GM18858 (cell line): ENCODE measurements around the gene IL18.
"Not testable (repeated sequence)": the region's sequence is repeated elsewhere in the genome, so short reads cannot be mapped to it uniquely, and the experiment has no call there.

ENCODE experiments used
- ATAC-seq: cut with Tn5 transposase; IDR thresholded peaks from one replicate; pipeline ENCODE4 v1.9.1; 2021; ENCODE audit not compliant: unreplicated experiment

IL18 gene

DNA sequence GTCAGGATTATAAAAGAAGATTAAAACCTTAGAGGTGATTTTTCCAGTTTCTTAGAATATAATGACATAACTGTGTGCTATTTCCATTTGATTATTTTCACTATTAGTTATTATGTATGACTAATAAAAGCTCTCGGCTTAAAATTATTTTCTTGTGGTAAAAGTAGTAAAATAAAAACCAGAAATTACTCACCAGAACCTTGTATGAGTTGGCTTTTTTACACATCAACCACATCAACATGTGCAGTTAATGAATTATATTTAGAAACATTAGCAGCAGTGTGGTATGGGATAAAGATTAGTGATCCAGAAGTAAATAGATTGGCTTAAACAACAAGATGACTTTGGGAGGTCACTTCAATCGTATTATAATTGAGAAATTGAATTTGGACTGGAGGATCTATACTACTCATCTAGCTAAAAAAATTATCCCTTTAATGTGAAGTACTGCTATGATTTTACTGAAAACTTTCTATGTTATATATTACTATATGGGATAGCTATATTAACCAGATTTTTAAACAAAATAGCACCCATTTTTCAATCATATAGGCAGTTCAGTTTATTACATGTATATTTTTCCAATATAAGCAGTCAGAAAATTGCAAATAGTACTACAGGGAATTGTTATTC is 8.6 kb upstream of the IL18 start:
- peak; percentile 84 for ATAC-seq

DNA sequence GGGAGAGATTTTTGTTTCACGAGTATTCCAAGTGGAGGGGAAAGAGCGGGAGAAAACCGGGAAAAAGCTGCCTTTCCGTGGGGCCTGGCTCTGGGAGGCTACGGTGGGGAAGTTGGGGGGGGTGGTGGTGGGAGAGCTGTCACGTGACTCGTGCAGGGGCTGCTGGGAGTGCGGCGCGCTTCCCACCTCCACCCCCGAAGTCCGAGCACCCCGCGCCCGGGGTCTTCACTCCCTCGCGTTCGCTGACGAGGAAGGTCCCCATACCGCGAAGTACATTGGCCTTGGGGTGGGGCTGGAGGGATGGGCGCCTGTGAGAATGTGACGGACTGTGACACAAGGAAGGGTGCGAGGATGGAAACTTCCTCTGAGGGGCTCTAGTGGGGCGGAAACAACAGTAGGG is 3.3 kb upstream of the IL18 start, which contains the start of gene TEX12:
Gene TEX12 (plus strand): TSS at position 228 of the 400 bp plus-strand sequence. CDS start 1,897 bp downstream, outside the sequence.
- no peak for ATAC-seq

DNA sequence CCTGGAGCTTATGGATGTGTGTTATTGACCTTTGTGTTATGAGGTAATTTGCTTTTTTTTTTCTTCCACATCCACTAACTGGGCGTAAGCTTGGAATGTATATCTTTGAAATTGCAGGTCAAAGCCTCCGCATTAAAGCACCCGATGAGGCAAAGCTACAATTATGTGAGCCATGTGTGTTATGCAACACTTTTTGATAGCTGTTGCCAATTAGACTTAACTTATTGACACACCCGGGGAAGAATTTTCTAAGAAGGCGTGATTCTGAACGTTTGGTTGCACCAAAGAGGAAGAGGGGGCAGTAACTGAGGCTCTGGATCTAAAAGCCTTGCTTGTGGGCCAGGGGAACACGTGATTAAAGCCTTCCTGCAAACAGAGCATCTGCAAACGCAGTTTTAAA is 2.7 kb upstream of the IL18 start:
- ATAC-seq = no peak

DNA sequence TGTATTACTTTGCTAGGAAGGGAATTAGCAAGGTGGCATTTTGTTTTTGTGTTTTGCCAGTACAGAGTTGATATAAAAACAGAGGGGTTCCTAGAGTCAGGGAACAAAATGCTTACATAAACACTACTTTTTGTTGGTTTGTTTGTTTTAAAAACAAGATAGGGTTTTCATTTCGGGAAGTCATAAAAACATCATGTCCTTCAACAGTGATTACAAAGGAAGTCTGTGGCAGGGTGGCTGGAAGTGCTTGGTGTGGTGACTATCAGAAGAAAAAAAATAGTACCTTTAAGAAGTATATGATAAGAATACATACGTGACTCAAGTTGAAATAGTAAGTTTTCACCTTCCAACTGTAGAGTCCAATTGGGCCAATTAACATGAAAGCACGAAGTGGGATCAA is 1.2 kb upstream of the IL18 start:
- ATAC-seq = no peak

DNA sequence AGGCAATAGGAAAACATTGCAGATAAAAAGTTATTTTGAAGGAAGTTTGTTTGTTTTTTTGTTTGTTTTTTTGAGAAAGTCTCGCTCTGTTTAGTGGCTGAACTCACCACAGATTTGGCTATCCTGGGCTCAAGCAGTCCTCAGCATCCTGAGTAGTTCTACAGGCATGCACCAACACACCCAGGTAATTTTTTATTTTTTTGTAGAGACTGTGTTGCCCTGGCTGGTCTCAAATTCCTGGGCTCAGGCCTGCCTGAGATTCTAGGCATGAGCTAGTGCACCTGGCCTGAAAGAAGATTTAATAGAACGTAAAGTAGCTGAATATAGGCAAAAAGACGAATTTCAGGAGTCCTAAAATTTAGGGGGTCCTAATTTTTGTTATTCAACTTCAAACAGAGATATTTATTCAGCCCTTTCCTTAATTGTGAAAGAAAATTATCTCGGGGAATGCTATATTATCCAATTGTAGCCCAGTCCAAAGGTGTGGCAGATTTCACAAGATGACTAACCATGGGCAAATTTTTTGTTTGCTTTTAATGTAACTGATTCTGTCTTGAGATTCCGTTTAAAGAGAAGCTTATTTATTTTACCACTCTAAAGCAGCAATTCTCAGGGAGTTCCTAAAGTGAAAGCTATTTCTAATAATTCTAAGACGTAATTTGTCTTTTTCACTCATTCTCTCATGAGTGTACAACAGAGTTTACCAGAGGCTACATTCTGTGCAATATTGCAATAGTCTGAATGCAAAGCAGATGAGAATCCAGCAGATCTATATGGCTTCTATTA is 940 bp downstream of the IL18 start:
- no peak for ATAC-seq

DNA sequence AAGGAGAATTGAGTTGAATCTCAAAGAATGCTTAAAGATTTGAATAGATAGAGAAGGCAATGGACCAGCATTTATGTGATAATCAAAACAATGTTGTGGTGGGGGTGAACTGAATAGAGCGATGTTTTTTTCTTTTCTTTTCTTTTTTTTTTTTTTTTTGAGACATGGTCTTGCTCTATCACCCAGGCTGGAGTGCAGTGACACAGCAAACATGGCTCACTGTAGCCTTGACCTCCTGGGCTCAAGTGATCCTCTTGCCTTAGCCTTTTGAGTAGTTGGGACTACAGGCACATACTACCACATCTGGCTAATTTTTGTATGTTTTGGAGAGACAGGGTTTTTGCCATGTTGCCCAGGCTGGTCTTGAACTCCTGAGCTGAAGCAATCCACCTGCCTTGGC is 1.7 kb downstream of the IL18 start:
- ATAC-seq = not testable (repeated sequence)

DNA sequence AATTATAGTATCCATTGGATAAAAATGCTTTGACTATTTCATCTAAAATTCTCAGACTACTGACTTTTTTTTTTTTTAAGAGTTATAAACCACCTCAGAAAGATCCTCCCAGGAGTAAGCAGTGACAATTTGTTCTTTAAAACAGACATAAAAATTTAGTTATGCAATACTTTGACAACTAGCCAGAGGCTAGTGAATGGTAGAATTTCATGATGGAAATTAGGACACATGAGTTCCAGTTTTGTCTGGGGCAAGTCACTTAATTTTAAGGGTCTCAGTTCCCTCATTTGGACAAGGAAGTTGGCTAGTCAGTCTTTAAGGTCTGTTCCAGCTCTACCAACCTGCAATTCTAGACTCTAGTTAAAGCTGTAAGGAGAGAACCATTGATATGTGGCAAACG is 2.9 kb downstream of the IL18 start:
- no peak for ATAC-seq

DNA sequence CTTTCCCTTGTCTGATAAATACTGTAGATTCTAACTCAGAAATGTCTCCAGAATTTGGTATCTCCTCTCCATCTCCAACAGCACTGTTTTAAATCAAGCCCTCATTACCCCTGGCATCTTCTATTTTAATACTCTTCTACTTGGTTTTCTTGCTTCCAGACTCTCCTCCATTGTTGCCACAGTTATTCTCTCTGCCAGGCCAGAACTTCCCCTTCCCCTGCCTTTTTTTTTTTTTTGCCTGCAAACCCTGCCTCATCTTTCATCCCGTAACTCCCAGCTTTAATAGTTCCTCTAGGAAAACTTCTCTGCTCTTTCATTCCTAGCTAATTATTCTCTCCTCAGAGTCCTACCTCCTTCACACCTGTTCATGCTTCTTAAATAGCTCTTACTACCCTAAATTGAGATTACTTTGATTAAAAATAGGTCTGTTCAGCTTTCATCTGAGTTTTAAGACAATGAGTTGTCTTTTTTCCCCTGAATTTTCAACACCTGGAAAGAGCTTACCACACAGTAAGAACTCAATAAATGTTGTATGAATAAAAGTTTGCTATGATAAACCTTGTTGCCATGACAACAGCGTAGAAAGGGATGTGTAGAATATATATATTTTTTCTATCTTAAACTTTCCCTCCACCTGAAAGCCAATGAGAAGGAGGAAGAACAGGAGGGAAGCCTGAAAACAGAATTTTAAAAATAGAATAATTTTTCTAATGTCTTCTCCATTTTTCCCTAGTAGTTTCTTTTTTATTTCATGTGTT is 3.6 kb downstream of the IL18 start:
- ATAC-seq = no peak

DNA sequence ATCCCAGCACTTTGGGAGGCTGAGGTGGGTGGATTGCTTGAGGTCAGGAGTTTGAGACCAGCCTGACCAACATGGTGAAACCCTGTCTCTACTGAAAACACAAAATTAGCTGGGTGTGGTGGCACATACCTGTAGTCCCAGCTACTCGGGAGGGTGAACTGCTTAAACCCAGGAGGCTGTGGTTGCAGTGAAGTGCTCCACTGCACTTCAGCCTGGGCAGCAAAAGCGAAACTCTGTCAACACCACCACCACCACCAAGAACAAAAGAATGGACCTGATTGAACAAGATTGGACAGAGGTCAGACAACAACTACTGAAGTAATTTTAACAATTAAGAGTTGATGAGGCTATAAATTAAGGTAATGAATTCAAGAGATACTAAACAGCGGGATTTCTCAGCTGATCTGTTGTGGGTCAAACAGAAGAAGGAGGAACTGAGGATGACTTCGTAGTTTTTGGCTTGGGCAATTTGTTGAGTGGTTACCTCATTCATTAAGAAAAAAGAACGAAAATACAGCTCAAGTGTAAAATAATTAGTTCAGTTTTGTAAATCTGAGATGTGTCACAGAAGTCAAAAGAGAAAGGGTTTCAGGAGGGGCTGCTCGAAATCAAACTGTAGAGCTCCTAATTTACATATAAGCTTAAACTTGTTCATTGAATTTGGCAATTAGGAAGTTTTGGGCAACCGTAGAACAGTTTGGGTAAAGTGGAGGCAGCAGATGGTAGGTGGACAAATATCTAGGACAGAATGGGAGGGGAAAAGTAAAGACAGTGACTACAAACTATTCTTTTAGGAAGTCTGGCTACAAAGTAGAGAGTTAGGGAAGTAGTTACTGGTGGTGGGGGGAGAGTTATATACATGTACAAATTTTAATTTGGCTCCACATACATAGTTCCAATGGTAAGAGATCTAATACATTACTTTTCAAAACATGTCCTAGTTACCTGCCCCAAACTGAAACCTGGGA is 4.5 kb downstream of the IL18 start:
- ATAC-seq = no peak

DNA sequence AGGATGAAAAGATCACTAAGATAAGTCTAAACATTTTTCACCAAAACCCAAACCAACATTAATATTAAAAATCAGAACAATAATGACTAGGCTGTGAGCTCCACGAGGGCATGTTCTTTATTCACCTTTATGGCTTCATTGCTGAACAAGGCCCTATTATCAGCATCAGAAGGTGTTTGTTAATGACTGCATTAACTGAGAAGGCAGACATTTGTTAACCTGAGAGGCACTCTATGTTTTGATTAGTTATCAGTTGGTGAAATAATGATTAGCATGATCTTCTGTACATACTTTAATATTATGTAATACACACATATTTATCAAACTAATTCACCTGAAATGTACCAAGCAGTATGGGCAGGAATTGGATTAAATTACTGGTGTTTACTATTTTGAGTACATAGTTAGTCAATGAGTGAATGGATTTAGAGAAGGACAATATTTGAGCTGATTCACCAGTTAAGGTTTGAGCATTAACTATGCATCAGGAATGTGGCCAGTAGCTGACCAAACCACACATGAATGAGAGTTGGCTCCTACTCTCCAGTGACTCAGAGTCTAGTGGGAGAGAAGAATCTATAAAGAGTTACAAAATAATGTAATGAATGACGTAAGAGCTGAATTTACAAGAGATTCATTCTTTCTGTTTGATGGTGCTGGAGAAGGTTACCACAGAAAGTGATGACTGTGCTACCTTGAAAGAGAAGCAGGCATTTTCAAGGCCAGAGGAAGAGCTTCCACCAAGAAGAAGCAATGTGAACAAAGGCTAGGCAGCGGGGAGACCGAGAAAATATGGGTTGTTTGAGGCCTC is 6.7 kb downstream of the IL18 start:
- no peak for ATAC-seq

DNA sequence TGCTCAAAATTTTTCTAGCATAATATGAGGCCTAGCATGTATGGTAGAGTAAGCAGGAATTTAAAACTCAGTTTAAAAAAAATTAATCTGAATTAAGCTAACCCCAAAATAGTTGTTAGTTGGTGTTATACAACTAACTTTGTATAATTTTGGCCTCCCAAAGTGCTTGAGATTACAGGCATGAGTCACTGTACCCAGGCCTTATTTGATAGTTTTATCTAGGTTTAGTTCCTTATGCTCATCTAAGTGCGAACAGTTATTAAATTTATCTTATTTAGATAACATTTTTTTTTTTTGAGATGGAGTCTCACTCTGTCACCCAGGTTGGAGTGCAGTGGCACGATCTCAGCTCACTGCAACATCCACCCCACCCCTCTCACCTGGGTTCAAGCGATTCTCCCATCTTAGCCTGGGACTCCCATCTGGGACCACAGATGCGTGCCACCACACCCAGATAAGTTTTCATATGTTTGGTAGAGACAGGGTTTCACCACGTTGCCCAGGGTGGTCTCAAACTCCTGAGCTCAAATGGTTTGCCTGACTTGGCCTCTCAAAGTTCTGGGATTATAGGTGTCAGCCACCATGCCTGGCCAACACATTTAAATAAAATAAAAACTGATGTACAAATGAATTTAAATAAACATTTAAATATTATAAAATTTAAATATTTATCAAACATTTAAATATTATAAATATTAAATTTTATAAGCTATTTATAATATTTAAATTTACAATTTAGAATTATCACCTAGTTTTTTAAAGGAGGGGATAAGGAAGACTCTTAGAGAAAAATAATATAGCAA is 7.5 kb downstream of the IL18 start:
- ATAC-seq = no peak

DNA sequence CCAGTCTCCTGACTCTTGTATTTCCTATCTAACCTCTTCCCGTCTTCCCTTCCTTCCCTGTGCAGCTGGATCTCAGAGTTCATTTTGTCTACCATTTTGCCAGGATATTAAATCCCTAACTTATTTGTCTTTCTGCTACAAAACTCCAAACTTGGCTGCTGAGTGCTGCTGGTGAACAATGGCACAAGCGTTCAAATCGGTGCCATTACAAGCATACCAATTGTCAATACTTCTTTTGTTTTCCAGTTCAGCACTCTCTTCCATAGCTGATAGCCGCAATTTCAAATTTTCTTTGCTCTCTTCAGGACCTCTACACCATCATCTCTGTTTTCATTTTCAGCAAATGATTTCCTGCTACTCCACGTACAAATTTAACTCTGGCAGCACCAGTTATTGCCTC is 13.4 kb downstream of the IL18 start:
- no peak for ATAC-seq

DNA sequence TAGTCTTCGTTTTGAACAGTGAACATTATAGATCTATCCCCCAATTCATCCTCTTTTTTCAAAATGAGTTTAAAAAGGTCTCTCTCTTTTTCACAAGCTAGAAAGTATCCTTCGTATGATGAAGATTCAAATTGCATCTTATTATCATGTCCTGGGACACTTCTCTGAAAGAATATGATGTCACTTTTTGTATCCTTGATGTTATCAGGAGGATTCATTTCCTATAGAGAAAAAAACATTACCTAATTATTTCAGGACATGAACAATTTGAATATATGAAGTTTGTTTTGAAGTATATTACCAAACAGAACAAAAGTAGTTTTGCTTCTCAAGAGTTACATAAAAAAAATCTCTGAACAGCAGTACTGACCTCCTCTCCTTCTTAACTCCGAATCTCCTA is 20.3 kb downstream of the IL18 start:
- no peak for ATAC-seq

DNA sequence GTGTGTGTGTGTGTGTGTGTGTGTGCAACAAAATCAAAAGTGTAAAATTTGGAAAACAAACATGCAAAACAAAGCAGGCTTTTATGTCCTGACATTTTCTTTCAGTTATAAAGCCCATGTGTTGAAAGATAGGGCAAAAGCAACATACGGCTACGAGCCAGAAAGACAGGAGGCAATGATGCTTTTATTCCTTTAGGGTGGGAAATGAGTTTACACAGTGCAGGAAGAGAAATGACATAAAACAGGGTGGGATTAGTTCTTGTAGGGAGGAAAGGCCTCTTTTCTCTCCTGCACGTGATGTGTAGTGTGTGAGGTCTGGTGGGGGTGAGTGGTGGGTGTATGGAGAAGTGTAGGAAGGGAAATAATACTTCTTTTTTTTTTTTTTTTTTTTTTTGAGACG is 29.4 kb downstream of the IL18 start:
- no peak for ATAC-seq

DNA sequence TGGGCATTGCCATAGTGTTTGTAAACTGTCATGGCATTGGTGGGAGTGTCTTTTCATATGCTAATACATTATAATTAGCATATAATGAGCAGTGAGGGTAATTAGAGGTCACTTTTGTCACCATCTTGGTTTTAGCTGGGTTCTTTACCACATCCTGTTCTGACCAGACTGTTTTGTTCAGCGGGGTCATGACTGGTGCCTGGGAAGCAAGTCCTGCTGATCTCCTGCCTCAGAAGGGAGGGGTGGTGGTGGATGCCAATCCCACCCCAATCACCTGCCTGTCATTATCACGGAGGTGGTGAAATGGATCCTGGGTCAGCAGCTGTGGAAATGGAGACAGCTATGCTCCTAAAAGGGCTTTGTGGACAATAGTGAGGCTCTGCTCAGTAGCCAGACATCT is 31.2 kb downstream of the IL18 start:
- no peak for ATAC-seq

DNA sequence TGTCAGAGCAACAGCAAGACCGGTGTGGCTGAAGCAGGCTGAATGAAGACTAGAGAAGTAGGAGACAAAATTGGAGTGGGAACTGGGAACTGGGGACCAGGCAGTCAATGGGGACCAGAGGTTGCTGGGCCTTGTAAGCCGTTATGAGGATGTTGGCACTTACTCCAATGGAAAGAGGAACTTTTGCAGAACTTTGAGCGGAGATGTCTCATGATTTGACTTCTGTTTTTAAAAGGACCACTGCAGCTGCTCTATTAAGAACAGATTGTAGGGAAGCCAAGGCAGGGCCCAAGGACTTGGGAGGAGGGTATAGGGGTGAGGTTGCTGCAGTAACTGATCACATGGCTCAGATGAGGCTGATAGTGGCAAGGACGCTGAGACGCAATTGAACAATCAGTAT is 34.2 kb downstream of the IL18 start:
- ATAC-seq = no peak

DNA sequence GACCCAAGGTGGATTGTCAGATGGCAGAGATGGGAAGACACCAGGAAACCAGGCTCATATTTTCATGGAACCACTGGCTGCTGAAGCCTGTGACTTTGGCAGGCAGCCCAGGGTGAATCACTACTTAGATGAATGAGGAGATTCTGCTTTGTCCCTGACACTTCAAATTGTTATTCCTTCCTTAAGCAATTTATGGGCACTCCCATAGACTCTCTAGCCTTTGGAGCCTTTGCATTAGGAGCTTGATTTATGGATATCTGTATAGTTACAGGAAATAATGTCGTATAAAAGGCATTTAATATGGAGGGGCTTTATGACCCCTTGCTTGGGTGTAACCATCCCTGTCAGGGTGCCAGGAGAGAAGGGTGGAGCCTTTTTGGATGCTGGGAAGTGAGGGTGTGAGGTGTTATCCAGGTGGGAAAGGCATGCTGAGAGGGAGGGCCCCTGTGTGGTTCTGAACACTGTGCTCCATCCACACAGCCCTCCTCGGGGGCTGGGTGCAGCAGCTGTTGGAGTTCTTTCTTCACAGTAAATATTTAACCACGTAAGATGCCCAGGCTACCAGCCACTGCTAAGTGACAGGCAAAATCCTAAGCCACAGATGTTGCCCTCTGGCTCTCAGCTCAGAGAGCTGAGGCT is 35.3 kb downstream of the IL18 start:
- ATAC-seq = no peak

DNA sequence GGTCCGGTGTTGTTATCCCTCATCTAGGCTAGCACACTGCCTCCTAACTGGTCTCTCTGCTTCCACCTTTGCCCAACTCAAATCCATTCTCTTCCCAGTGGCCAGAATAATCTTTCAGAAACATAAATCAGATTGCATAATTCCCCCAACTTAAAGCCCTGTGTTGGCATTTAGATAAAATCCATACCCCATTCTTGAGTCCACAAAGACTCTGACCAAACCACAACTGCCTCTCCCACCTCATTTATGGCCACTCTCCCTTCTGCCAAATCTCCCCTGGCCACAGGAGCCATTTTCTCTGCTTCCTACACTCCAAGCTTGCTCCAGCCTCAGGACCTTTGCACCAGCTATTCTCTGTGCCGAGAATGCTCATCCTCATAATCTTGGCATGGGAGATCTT is 36.8 kb downstream of the IL18 start:
- no peak for ATAC-seq

DNA sequence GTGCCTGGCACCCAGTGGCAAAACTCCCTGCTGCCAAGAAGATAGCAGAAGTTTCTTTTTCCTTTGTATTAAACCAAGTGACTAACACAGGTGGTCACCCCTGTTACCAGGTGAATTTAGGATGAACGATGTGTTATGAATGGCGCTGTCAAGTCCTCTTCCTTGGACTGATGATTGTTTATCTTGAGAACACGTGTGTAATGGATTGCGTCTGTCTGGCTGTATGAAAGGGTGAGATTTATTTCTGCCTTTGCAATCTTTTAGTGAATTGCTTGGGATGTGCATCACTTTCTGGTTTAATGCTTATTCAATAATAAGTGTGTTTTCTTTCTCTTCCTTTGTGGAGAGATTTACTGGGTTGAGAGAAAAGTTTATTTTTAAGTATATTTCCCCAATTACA is 40.8 kb downstream of the IL18 start:
- no peak for ATAC-seq
